HG03025 (cell line): ENCODE results near the gene GLO1.

ENCODE experiments used
- ATAC-seq: cut with Tn5 transposase; IDR thresholded peaks from one replicate; pipeline ENCODE4 v1.9.1; 2021; ENCODE audit warnings: mild to moderate bottlenecking, moderate library complexity; ENCODE audit not compliant: unreplicated experiment, low FRiP score

GLO1 gene

GRCh38 chr6:38702558-38703397, at the start of gene GLO1:
Gene GLO1, minus strand, starts transcription at chr6:38703145. Its CDS starts 91 bp downstream, at chr6:38703054.
- peak; percentile 99 for ATAC-seq

GRCh38 chr6:38750968-38751615, 48.1 kb upstream of the GLO1 start:
- ATAC-seq, result no peak

GRCh38 chr6:38749473-38749872, 46.5 kb upstream of the GLO1 start:
- no peak for ATAC-seq

GRCh38 chr6:38739532-38739931, 36.6 kb upstream of the GLO1 start:
- no peak for ATAC-seq

GRCh38 chr6:38738261-38738660, 35.3 kb upstream of the GLO1 start:
- ATAC-seq, result no peak

- no peak for ATAC-seq
Observed at GRCh38 chr6:38736951-38737350, 34.0 kb upstream of the GLO1 start.

- no peak for ATAC-seq
Observed at GRCh38 chr6:38730140-38730862, 27.4 kb upstream of the GLO1 start.

GRCh38 chr6:38728203-38728602, 25.3 kb upstream of the GLO1 start:
- ATAC-seq, result no peak

GRCh38 chr6:38725414-38726183, 22.7 kb upstream of the GLO1 start:
- no peak for ATAC-seq

GRCh38 chr6:38724343-38724742, 21.4 kb upstream of the GLO1 start:
- ATAC-seq, result no peak

- ATAC-seq, result no peak
Observed at GRCh38 chr6:38723783-38724182, 20.8 kb upstream of the GLO1 start.

GRCh38 chr6:38722727-38723334, 19.9 kb upstream of the GLO1 start:
- ATAC-seq, result no peak

- ATAC-seq, result no peak
Observed at GRCh38 chr6:38722038-38722437, 19.1 kb upstream of the GLO1 start.

- no peak for ATAC-seq
Observed at GRCh38 chr6:38720295-38720694, 17.4 kb upstream of the GLO1 start.

GRCh38 chr6:38719358-38719757, 16.4 kb upstream of the GLO1 start:
- ATAC-seq, result no peak

GRCh38 chr6:38716825-38717224, 13.9 kb upstream of the GLO1 start:
- no peak for ATAC-seq

GRCh38 chr6:38715016-38715689, 12.2 kb upstream of the GLO1 start, which contains the start of gene DNAH8:
Gene DNAH8, plus strand, starts transcription at chr6:38715311. Its CDS starts 7,499 bp downstream, at chr6:38722810.
- ATAC-seq, result no peak

GRCh38 chr6:38714239-38715015, 11.5 kb upstream of the GLO1 start:
- no peak for ATAC-seq

GRCh38 chr6:38713812-38714211, 10.9 kb upstream of the GLO1 start:
- ATAC-seq, result no peak
